ENCODE measurements around the gene CAVIN1.
"Not testable (repeated sequence)": the region's sequence is repeated elsewhere in the genome, so short reads cannot be mapped to it uniquely, and the experiment has no call there.

Gene CAVIN1

DNA sequence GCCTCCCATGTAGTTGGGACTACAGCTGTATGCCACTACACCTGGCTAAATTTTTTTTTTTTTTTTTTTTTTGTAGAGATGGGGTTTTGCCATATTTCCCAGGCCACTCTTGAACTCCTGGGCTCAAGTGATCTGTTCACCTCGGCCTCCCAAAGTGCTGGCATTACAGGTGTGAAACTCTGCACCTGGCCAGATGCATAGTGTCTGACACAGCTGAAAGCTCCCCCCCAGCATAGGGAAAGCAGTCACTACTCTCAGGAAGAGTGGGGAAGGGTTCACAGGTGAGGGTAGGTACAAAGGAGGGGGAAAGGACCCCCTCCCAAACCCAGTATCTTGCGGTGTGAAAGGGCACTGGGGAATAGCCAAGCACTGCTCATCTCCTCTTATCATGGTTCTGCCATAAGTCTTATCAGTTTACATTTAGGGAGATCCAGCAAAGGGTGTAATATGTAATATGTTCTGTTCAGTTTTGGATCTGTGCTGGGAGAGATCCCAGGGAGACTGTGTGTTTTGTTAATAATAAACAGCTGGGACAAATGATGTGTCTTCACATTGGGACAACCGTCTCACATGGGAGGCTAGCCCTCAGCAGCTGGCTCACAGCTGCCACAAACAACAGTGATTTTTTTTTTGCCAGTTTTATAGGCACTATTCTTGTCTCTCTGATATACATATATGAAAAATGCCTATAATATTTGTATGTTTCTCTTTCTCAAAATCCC is 6.8 kb upstream of the CAVIN1 start:
- no peak for DNase-seq

DNA sequence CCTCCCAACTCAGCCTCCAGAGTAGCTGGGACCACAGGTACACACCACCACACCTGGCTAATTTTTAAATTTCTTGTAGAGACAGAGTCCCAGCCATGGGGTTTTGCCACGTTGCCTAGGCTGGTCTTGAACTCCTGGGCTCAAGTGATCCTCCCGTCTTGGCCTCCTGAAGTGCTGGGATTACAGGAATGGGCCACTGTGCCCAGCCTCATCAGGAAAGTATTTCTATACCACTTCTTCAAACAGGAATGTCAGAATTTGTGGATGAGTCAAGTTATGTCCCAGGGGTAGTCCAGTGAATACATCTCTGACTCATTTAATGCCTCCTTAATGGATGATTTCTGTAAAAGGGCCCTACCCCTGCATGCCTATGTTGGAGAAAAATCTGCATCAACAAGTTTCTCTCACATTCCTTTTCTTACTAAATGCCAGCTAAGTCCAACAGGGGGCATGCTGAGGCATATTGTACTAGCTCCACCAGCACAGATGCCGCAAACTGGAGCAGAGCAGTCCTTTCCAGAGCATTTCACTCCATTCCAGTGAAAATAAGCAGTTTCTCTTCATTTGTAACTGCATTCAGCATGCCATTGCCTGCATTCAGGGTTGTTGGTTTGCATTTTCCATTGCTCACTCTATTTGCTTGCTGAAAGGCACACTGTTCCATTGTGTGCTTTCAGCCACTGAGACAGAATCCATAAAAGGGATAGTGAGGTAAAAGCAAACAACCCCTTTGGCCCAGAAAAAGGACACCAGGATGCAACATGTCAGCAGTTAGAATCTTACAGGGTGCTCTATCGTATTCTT is 5.3 kb upstream of the CAVIN1 start:
- no peak for DNase-seq

DNA sequence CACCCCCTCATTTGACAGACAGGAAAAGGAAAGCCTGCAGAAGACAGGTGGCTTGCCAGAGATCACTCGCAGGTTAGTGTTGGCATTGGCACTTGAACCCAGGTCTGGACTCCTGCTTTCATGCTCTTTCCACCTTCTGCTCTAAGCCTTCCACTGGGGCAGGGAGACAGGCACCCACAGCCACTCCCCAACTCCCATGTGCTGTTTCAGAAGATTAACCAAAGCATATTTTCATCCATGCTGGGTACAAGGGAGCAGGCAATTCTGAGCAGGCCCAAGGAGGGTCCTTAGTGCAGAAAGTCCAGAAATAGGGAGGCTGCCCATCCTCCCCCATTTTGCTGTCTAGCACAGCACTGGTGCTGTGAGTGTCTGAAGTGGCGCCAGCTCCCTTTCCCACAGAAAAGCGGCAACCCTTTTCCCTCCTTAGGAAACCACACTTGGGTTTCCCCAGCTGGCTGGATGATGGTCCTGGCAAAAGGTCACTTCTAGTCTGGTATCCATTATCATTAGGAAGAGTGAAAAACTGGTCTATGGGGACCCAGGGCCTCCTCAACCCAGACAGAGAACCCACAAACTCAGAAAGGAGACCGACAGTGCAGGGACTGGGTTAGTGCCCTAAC is 2.0 kb upstream of the CAVIN1 start:
- no peak for DNase-seq

DNA sequence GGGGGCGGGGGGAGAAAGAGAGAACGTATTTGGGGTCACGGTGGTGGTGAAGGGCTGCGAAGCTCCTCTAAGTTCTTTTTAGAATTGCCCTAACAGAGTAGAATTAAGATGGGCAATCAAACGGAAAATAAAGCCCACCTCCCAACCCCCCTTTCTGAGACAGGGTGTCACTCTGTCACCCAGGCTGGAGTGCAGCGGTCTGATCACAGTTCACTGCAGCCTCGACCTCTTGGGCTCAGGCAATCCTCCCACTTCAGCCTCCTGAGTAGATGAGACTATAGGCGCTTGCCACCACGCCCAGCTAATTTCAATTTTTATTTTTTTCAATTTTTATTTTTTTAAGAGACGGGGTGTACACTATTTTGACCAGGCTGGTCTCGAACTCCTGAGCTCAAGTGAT is 710 bp upstream of the CAVIN1 start:
- no peak for DNase-seq

DNA sequence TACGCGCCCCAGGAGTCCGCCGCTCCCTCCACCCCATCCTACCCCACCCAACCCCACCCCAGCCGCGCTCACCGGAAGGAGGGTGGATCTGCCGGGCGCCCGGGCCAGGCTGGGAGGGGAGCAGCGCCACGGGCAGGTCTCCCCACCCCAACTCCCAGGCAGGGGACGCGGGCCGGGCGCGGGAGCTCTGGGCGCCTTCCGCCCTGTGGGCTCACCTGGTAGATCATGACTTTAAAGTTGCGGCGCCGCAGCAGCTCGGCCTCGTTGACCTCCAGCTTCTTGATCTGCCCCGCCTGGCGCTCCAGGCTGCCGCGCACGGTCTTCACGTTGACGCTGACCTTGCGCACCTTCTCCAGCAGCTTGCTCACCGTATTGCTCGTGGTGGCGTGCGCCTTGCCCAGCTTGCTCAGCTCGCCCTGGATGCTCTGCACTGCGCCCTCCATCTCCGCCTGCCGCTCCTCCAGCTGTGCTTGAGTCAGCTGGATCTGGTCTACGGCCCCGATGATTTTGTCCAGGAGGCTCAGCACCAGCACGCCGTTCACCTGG is 571 bp downstream of the CAVIN1 start:
- DNase-seq, result no peak

DNA sequence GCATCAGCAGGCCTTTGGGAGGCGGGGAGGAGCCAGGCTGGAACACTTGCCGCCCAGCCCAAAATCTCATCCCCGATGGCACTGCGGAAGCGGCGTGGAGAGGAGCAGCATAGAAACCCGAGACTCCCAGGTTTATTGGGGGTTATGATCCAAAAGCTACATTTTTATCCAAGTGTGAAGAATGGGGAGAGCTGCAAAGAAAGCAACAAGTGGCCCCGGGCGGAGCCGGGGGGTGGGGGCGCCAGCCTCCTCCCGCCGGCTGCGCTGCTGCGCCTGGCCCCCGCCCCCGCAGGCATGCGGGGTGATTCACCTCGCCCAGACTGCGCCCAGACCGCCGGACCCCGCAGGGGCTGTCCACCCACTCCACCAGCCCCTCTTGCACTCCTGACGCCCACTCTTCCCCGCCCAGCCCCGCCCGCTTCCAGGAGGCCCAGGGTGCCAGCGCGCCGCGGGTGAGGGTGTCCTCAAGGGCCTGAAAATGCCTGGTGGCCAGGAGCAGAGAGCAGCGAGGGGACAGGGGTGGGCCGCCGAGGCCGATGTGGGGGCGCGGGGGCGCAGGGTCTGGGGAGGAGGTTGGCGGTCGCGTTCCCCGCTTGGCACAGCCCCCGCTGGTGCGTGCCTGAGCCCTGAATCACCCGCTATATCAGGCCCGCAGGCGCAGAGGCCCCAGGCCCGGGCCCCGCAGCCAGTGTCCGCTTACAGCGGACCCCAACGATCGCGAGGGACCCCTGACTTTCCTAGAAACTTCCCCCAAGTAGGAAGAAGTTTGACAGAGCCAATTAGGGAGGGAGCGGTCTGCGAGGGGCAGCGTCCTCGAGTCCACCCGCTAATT is 1.3 kb downstream of the CAVIN1 start:
- no peak for DNase-seq

DNA sequence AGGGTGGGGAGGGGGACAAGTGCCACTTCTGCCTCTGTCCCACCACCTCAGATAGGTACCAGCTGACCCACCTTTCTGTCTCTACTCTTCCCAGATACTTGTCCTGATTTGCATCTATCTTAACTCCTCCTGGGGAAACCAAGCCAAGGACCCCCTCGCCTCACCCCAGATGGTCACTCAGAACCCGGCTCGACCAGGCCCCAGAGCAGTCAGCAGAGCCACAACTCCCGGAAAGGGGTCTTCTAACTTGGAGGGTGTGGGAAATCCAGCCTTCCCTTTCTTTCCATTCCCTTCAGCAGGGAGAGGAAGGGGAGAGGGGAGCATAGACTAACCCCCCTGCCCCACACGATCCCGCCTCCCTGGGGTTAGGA is 1.9 kb downstream of the CAVIN1 start:
- no peak for DNase-seq

DNA sequence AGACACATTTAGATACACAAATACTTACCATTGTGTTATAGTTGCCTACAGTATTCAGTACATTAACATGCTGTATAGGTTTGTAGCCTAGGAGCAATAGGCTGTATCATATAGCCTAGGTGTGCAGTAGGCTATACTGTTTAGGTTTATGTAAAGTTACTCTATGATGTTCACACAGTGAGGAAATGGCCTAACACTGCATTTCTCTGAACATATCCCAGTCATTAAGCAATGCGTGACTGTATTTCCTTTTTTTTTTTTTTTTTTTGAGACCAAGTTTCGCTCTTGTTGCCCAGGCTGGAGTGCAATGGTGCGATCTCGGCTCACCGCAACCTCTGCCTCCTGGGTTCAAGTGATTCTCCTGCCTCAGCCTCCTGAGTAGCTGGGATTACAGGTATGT is 5.1 kb downstream of the CAVIN1 start:
- not testable (repeated sequence) for DNase-seq

DNA sequence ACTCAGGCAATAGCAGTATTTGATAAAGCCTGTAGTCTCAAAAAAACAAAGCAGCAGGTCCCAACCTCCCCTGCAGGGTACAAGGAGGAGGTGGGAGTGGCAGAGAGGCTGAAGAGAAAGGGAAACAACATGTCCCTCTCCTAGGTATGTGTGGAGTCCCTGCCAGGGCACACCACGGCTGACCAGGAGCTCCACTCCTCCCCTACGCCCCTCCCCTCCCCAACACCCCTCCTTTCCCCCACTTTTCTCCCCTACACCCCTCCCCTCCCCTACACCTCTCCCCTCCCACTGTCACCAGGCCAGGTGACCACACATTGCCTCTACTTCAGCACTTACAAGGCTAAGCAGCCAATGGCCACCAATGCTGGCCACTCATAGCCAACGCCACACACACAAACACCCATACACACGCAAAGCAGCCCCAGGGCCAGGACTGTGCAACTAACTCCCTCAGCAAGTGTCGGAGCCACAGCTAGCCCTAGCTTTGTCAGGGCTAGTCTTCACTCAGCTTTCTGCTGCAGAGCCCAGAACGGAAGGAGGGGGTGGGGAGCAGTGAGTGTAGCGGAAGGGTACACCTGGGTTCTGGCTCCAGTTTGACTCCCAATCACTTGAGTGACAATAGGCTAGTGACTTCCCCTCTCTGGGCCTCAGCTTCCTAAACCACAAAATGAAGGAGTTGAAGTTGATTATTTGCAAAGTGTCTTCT is 8.2 kb downstream of the CAVIN1 start:
- no peak for DNase-seq

DNA sequence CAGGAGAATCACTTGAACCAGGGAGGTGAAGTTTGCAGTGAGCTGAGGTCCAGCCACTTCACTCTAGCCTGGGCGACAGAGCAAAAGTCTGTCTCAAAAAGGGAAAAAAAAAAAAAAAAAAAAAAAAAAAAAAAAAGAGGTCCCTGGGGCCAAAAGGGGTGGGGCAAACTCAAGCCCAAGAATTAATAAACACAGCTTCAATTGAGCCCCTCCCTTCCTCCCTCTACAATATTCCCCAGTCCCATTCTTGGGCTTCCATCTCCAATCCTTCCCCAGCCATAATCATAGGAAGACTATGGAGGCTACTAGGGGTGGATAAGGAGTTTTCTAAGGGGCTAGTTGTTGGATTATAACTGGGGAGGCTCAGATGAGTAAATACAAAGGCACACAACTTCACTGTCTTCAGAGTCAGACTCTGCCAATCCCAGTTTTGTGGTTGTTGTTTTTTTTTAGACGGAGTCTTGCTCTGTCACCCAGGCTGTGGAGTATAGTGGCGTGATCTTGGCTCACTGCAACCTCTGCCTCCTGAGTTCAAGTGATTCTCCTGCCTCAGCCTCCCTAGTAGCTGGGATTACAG is 9.5 kb downstream of the CAVIN1 start:
- DNase-seq, result no peak

DNA sequence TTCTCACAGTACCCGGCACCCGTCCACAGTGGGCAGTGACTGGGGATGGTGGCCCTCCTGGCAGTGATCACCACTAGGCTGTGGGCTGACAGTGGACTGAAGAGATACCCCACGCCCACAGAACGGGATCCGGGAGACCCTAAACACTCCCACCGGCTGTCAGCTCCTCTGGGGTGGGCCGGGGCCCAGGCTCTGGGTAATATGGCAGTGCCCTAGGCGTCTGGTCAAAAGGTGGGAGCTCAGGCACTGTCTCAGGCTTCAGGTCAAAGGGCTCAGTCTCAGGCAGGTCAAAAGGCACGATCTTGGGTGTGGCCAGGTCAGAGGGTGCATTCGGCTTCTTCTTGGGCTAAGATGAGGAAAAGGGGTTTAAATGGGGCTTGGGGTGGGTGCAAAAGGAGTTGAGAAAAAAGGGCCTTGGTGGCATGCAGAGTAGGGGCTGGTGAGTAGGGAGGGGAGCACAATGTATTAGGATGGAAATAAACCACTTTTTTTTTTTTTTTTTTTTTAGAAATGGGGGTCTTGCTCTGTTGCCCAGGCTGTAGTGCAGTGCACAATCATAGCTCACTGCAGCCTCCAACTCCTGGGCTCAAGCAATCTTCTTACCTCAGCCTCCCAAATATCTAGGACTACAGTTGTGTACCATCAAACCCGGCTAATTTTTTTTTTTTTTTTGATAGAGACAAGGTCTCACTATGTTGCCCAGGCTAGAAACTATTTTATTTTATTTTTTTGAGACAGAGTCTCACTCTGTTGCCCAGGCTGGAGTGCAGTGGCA is 11.0 kb downstream of the CAVIN1 start:
- no peak for DNase-seq

DNA sequence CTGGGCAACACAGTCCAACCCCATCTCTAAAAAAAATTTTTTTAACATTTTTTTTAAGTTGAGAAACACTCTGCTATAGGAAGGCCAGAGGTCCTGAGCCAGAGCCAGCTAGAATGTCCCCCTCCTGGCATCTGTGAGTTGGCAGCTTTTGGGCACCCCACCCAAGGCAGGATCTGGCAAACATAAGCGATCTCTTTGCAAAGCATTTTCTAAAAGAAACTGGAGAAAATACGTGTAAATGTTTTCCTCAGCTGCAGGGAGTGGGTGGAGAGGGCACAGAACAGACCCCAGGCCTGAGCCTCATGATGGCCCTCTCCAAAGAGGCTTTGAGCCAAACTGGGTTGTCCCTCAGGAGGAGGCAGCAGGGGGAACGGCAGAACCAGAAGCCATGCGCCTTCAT is 11.7 kb downstream of the CAVIN1 start:
- DNase-seq, result no peak

DNA sequence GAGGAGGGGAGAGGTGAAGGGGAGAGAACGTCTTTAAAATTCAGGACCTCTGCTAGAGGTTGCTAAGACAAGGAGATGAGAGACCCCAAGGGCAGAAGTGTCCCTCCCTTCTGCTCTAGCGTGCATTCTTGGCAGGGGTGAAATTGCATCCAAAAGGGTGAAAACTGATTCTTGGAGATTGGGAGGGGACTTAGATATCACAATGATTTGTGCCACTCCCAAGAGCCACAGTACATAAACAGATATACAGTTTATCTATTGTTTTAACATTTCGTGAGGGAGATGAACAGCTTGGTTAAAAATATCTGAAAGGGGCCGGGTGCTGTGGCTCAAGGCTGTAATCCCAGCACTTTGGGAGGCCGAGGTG is 12.8 kb downstream of the CAVIN1 start:
- DNase-seq, result no peak

DNA sequence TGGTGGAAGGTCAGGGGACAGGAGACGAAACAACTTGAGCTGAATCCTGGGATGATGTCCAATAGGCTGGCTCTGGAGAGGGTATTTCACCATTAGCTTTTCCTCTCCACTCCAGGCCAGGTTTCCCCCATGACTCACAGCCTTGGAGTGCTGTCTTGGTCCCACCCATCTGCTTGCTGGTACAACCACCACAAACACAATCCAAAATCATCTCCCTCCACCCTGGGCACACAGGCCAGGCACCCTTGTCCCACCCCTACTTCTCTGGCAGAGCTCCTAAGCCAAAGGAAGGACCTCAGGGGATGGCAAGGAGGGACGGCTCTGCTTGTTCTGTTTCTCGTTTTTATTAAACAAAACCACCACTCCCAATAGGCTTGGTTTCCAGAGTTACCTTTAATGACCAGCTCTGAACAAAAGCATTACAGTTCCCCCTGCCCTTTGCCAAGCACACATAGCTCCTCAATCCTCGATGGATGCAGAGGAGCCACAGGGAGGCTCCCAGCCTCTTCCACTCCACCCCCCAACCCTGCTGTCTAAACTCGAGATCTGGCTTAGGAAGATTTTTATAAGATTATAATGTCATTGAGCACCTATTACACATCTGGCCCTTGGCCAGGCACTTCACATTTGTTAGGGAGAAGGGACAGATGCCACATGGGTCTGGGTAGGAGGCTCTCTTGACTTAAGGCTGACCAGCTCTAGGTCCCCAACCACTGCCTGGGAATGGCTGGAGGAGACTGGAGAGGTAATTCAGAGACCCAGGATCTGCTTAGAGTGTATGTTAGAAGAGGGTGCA is 13.3 kb downstream of the CAVIN1 start:
- DNase-seq, result no peak

DNA sequence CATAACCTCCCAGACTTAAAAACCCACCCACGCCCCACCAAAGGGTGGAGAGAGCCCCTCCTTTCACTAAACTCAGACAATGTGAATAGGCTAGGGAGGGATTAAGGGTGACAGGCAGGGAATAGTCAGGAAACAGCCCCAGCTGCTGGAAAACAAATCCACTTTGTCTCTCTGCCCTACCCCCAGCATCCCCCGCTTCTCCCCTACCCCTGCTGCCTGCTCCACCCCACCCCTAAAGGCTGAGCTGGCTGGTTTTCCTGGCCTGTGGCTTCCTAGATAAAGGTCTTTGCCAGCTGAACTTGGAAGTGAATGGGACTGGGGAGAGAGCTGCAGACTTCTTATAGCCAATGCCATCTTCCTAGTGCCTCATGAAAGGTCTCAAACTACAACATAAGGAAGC is 15.0 kb downstream of the CAVIN1 start:
- DNase-seq, result no peak

DNA sequence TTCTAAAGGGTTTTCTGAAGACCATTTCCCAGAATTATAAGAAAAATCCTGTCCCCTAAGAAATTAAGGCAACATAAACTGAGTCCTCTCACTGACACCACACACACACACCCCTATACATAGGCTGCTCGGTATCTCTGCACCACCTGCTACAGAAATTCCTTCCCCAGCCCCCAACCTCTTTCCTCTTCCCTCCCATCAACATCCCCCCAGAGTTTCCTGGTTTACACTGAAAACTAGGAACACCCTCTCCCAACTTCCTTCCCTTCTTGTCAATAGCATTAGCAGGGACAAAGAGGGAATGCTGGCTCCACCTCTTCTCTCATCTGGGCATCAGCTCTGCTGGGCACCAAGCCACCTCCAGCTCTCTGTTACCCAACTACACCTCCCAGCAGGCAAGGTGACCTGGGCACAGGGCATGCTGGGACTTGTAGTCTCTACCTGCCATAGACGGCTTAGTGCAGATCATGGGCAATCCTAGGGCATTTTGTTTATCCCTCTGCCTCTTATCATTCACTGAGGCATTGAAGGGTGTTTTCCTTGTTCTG is 15.7 kb downstream of the CAVIN1 start:
- peak; percentile 67 for DNase-seq

DNA sequence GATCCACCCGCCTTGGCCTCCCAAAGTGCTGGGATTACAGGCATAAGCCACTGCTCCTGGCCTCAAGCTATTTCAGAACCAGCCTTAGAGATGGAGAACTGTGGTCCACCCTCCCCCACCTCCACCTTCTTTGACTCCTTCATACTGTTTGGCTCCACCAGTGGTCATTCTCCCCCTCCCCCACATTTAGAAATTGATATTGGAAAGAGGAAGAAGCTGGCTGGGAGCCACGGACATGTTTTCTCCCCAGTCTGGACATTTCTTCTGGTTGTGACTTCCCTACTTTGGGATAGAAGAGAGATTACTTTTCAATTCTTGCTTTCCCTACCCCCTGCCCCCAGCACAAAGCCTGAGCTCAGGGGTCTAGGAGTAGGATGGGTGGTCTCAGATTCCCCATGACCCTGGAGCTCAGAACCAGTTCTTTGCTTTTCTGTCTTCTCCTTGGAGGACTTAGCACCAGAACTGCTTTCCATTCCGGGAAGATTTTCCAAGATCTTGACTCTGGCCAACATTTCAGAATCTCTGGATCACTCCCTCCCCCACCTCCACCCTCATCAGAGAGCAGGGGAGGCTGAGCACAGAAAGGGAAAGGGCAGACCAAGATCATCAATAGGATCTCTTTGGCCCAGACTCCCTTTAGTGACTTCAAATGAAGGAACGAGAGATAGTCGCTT is 16.3 kb downstream of the CAVIN1 start:
- no peak for DNase-seq

DNA sequence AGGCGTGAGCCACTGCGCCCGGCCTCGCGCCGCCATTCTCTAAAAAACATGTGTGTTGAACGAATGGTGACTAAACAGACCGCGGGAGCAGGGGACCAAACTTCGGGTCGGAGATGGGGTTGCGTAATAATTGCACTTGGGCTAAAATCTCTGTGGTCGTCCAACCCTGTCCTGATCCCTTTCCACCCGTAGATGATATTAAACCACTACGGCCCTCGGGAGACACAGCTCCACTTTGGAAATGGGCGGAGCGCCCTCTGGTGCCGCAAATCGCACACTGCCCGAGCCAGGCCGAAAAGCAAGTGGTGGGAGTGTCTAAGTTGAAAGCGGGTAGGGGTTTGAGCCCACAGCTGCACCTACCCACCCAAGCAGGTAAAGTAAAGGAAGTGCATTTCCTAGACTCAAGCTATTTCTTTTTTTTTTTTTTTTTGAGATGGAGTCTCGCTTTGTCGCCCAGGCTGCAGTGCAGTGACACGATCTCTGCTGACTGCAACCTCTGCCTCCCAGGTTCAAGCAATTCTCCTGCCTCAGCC is 17.0 kb downstream of the CAVIN1 start:
- DNase-seq, result no peak

DNA sequence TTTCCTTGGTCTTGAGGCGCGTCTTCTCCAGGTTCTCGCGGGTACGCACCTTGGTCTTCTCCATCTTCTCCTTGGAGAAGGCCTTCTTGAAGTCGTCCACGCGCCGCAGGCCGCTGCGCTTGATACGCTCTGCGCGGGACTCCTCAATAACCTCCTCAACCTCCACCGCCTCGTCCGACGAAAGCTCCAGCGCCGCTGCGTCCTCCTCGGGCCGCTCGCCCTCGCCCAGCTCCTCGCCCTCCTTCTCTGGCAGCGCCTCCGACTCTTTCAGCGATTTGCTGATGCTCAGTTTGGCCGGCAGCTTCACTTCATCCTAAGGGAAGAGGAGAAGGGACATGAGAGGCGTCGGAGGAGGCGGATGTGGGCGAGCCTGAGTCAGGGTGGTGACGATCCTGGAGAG is 18.0 kb downstream of the CAVIN1 start:
- no peak for DNase-seq
